DOHH2 (cell line): ENCODE measurements around the gene LSAMP.

ENCODE experiments used
- CTCF ChIP-seq: fragments of 200-600 bp; sonication (generic); IDR thresholded peaks from one replicate; pipeline ENCODE4 v1.5.1; 2014; ENCODE audit warnings: antibody characterized with exemption, mild to moderate bottlenecking, low read depth, low read length; ENCODE audit not compliant: poor library complexity, severe bottlenecking
- EZH2phosphoT487 ChIP-seq: fragments of 200-600 bp; sonication (generic); IDR thresholded peaks from 2 replicates; pipeline ENCODE4 v1.6.1; 2017; ENCODE audit warnings: borderline replicate concordance, mild to moderate bottlenecking, antibody characterized with exemption, low read length, moderate library complexity, mixed read lengths

GRCh38 chr3:116354382-116354781, 90.9 kb downstream of the LSAMP start:
- no peak for TF ChIP-seq CTCF
- no peak for TF ChIP-seq EZH2phosphoT487
